Frontal cortex (tissue), 4 donors: ENCODE results near the gene MBNL2. TPM values are rescaled to one million over a fixed set of nuclear protein-coding genes. Genes with fewer than 3 reads are reported as not detected.

Source experiments
- DNase-seq, 2 donors: peaks; one replicate each; pipeline ENCODE4 v3.0.0; 2012; ENCODE audit warnings: low spot score in 2 of 2
- FAIRE-seq: peaks from 2 replicates; lab custom pipeline; 2012; peaks lifted over from hg19 to GRCh38; lab: Jason Lieb, UNC
- total RNA-seq: library from RNA; depleted of rRNA; stranded (reverse); fragments of >200 nt; gene quantifications from one replicate; pipeline ENCODE4 v1.2.3, GENCODE V29; 2014
- donor health status: control.
- donor health status: control.
- donor health status: control.

The MBNL2 gene
- total RNA-seq, result 26.5 TPM

- peak; percentile 44 to 73 for DNase-seq
- peak; percentile 79 for FAIRE-seq
These were observed at the start of gene MBNL2 for GRCh38 chr13:97221989-97222700. MBNL2 (plus strand) TSS chr13:97222333; CDS start chr13:97276236, 53,903 bp downstream.

GRCh38 chr13:97174638-97175037 is 47.5 kb upstream of the MBNL2 start:
- FAIRE-seq (no peak), DNase-seq (no peak)

- FAIRE-seq (no peak), DNase-seq (no peak)
These were observed 47.1 kb upstream of the MBNL2 start for GRCh38 chr13:97175041-97175440.

GRCh38 chr13:97179501-97179900 is 42.6 kb upstream of the MBNL2 start:
- FAIRE-seq (no peak), DNase-seq (no peak)

- FAIRE-seq, result no peak
- no peak for DNase-seq
These were observed 39.8 kb upstream of the MBNL2 start for GRCh38 chr13:97182111-97182890.

- DNase-seq (no peak), FAIRE-seq (no peak)
These were observed 36.8 kb upstream of the MBNL2 start for GRCh38 chr13:97185291-97185690.

GRCh38 chr13:97185751-97186150 is 36.4 kb upstream of the MBNL2 start:
- DNase-seq (no peak), FAIRE-seq (no peak)

- FAIRE-seq (no peak), DNase-seq (no peak)
These were observed 33.9 kb upstream of the MBNL2 start for GRCh38 chr13:97188207-97188606.

- FAIRE-seq (no peak), DNase-seq (no peak)
These were observed 32.2 kb upstream of the MBNL2 start for GRCh38 chr13:97189928-97190327.

- no peak for FAIRE-seq
- DNase-seq, result no peak
These were observed 31.0 kb upstream of the MBNL2 start for GRCh38 chr13:97191142-97191541.

GRCh38 chr13:97191615-97192014 is 30.5 kb upstream of the MBNL2 start:
- FAIRE-seq (no peak), DNase-seq (peak; percentile 10 to 24)

- DNase-seq (no peak), FAIRE-seq (no peak)
These were observed 30.0 kb upstream of the MBNL2 start for GRCh38 chr13:97192166-97192565.

GRCh38 chr13:97193577-97193976 is 28.6 kb upstream of the MBNL2 start:
- FAIRE-seq (no peak), DNase-seq (no peak)

GRCh38 chr13:97194479-97194878 is 27.7 kb upstream of the MBNL2 start:
- no peak for FAIRE-seq
- DNase-seq, result no peak

- DNase-seq, result no peak
- FAIRE-seq, result no peak
These were observed 25.8 kb upstream of the MBNL2 start for GRCh38 chr13:97196340-97196739.

GRCh38 chr13:97198753-97199152 is 23.4 kb upstream of the MBNL2 start:
- FAIRE-seq (no peak), DNase-seq (no peak)

GRCh38 chr13:97199451-97199850 is 22.7 kb upstream of the MBNL2 start:
- FAIRE-seq (no peak), DNase-seq (no peak)

GRCh38 chr13:97200081-97200942 is 21.8 kb upstream of the MBNL2 start:
- DNase-seq (no peak), FAIRE-seq (no peak)

- no peak for FAIRE-seq
- DNase-seq, result no peak
These were observed 19.4 kb upstream of the MBNL2 start for GRCh38 chr13:97202761-97203160.

GRCh38 chr13:97205465-97205864 is 16.7 kb upstream of the MBNL2 start:
- FAIRE-seq (no peak), DNase-seq (no peak)
